GM19023 (cell line): Measurements from ENCODE around the gene IGFL1.
"Not testable (repeated sequence)": the region's sequence is repeated elsewhere in the genome, so short reads cannot be mapped to it uniquely, and the experiment has no call there.

Experiments used
- ATAC-seq: cut with Tn5 transposase; IDR thresholded peaks from one replicate; pipeline ENCODE4 v1.9.1; 2021; ENCODE audit warnings: mild to moderate bottlenecking, moderate library complexity; ENCODE audit not compliant: unreplicated experiment

Gene IGFL1

GRCh38 chr19:46221981-46222610, 7.4 kb upstream of the IGFL1 start:
- no peak for ATAC-seq

DNA sequence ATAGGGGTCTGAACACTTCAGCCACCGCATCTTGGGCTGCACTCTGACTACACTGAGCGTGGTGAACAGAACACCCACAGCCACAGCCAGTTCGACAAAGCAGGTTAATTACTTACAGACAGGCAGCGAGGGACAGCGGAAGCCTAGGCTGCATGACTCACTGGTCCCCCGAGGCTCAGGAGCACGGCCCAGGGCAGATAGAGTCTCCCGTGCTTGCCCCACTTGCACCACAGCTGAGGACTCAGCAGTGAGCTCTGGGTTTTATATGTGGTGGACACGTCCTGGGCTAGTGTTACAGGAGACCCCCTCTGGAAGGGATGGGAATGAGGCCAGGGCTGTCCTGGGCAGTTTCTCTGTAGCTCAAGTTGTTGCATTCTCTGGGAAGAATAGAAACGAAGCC, 5.8 kb upstream of the IGFL1 start:
- ATAC-seq, result not testable (repeated sequence)

GRCh38 chr19:46224773-46225172, 4.8 kb upstream of the IGFL1 start:
- no peak for ATAC-seq

DNA sequence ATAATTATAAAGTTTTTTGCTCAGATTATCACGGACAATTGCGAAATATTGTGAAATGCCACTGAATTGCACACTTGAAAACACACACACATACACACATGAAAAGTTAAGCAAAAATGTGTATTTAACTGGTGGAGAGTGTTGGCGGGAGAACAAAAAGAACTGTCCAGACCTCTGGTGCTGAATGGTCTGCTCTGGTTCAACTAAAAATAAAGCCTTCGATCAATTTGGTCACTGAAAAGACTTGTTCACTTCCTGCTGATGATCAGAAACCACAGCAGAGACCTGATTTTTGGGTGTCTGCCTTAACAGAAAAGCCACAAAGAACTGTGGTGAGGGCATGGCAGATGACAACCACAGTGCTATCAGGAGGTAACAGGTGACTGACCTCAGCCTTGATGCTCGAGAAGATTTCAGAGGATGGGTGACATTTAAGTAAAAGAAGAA, 4.0 kb upstream of the IGFL1 start:
- no peak for ATAC-seq

DNA sequence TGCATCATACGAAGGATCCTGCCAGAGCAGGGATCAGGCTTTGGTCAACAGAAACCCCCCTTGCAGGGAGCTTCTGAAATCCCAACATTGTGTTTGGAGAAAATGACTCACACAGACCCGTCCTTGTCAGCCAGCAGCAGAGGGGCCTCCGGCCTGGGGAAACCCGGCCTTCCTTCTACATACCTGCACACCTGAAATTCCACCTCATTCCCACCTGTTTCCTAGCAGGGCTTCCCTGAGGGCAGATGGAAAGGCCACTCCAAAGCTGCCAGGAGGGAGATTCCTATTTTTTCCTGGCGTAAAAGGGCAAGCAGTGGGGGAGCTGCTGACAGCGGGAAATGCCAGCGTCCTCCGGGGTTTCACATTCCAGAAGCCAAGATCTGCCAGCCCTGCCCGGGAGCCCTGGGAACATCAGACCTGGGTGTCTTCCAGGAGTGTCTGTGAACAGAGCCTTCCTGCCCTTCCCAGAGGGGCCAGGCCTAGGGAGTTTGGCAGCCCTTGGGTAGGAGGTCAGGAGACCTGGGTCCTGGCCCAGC, 3.0 kb upstream of the IGFL1 start:
- no peak for ATAC-seq

- no peak for ATAC-seq
Measured at GRCh38 chr19:46232029-46232428, 2.5 kb downstream of the IGFL1 start.

DNA sequence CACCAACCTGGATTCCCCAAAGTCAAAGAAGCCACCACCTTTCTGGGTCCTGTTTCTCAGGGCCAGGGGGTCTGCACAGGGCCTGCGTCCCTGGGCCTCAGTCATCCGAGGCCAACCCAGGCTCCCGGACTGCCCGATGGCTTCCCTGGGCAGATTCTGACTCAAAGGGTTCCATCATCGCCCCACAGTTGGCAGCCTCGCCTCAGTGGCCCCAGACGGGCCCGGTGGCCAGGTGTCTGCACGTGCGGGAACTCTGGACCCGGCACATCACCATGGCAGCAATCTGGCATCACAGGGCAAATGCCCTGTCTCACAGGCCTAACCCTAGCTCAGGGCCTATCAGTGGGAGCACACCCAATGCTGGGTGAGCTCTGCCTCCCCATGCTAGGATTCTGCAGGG, 2.9 kb downstream of the IGFL1 start:
- no peak for ATAC-seq

- no peak for ATAC-seq
Measured at GRCh38 chr19:46232938-46233621, 3.5 kb downstream of the IGFL1 start.

DNA sequence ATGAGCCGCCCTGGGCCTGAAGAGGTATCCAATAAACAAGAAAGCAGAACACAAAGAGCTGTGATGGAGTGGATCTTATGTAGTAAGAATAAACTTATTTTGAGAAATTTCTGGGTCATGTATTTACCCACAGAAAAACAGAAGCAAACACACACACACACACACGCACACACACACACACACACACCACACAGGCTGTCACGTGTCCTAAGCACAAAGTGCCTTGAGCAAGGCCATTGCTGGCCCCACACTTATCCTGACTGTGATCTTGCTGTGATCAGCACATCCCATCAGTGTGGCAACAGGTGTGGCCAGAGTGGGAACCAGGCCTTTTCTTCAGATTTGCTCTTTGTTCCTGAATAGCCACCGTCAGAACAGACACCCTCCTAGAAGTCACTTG, 4.3 kb downstream of the IGFL1 start:
- ATAC-seq, result not testable (repeated sequence)

- ATAC-seq, result not testable (repeated sequence)
Measured at GRCh38 chr19:46238141-46238540, 8.6 kb downstream of the IGFL1 start.

- no peak for ATAC-seq
Measured at GRCh38 chr19:46239193-46240024, 9.9 kb downstream of the IGFL1 start.

DNA sequence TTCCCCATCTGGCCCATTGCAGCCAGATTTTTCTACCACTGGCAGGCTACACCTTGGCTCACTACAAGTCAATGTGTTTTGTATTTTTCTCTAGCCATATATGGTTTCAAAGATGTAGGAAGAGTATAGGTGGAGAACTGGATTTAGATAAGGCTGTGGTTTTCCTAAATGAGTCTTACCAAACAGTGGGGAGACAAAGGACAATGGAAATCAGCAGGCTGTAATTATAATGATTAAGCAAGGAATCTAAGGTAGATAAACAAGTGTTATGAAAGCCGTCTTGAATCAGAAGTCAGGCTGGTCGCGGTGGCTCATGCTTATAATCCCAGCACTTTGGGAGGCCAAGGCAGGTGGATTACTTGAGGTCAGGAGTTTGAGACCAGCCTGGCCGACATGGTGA, 11.2 kb downstream of the IGFL1 start:
- no peak for ATAC-seq

DNA sequence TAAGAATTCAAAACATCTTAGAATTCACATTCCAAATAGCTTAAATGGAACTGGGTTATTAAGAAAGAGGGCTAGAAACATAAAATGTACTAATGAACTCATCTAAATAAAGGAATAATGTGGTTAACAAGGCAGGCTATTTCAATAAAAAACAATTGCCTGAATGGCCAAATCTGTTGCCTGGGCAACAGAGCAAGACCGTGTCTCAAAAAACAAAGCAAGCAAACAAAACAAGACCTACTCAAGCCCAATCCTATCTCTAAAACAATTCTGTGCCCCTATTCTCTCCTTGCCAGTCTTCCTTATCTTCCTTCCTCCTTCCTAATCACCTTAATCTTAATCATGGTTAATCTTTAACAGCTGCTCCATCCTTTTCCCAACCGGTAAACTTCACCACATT, 12.1 kb downstream of the IGFL1 start:
- ATAC-seq, result no peak

- ATAC-seq, result not testable (repeated sequence)
Measured at GRCh38 chr19:46243081-46243654, 13.6 kb downstream of the IGFL1 start.

- no peak for ATAC-seq
Measured at GRCh38 chr19:46250076-46250735, 20.7 kb downstream of the IGFL1 start.

DNA sequence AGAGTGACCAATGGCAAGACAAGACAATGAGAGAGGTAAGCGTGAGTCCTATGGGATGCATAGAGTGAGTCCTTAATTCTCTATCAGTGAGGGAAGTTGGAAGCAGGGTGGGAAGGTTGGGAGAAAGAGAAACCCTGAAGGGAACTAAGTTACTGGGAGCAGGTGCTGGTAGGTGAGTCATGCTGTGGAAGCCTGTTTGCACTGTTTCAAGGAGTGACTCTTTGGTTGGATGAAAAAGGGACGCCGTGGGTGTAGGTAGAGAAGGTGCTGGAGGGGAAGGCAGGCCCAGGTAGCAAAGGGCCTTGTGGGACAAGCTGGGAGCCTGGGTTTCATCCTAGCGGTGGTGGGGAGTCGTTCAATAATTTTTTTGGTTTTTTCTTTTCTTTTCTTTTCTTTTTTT, 21.9 kb downstream of the IGFL1 start:
- ATAC-seq, result no peak

DNA sequence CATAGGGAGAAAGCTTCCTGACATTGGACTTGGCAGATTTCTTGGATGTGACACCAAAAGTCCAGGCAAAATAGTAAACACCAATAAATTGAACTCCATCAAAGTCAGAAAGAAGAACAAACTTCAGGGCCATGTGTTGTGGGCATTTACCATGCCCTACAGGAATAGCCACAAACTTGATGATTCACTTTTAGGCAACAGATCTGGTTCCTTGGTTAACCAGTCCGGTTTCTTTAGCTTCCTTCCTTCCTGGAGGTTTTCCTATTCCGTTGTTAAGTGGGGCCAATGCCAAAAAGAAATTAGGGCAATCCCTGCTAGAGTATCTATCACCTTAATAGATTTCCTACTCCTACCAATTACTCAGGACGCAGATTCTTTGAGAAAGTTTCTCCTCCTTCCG, 25.2 kb downstream of the IGFL1 start:
- no peak for ATAC-seq

DNA sequence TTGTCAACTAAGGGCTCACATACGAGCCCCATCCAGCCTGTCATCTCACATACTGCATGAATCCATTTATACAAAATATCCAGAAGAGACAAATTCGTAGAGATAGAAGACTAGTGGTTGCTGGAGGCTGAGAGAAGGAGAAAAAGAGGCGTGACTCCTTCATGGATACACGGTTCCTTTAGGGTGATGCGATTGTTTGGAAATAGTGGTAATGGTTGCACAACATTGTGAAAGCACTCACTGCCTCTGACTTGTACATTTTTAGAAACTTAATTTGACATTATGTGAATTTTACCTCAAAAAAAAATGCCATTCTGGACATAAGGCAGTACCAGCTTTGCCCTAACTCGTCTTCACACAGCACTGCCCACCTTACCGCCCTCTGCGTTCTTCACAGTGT, 27.3 kb downstream of the IGFL1 start:
- ATAC-seq, result no peak

DNA sequence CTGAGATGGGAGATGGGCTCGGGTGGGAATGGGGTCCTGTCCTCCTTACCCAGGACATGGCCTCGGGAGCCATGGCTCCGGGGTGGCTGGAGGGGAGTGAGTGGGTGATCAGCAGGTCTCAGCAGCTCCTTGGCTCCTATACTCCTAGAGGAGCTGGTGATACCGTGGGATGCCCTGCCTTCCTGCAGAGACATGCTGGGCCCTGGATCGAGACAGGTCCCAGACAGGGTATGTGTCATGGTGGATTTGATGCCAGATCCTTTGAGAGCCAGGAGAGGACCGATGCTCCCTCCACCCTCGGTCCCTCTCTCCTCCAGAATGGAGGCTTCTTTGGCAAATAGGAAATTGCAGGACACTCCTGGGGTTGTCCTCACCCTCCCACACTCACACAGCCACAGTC, 32.0 kb downstream of the IGFL1 start:
- ATAC-seq, result not testable (repeated sequence)

DNA sequence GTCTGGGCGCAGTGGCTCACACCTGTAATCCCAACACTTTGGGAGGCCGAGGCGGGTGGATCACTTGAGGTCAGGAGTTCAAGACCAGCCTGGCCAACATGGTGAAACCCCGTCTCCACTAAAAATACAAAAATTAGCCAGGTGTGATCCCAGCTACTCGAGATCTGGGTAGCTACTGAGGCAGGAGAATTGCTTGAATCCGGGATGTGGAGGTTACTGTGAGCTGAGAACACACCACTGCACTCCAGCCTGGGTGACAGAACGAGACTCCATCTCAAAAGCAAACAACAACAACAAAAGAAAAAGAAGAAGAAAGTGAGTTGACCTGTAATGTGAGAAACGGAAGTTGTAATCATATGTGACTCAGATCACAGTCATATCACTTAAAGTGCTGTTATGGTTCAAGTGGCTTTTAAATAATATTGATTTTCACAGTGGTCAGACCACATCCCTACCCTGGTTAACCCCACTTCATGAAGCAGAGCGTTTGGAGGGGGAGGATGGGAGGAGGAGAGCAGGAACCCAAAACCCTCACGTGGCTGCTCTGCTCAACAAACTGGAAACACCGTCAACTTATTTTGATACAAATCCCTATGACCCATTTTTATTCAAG, 33.2 kb downstream of the IGFL1 start:
- ATAC-seq, result not testable (repeated sequence)
